CD14-positive monocyte (primary cell): Measurements from ENCODE around the gene RBM44. TPM values are rescaled to one million over a fixed set of nuclear protein-coding genes. Genes with fewer than 3 reads are reported as not detected.

Experiments used
- DNase-seq, 3 donors: peaks; one replicate each; pipeline ENCODE4 v3.0.0-alpha.2; 2011 to 2022
- H2AFZ ChIP-seq: 2 replicates; pipeline ENCODE4 v1.6.0; 2012; ENCODE audit warnings: mild to moderate bottlenecking, low read depth, low read length, inconsistent platforms; ENCODE audit not compliant: insufficient read depth, poor library complexity, severe bottlenecking
- H3K27ac ChIP-seq, 2 donors: 1 replicate in 1 of 2; 2 replicates in 1 of 2; pipeline ENCODE4 v1.5.1; 2012 to 2013; ENCODE audit warnings: low read length in 2 of 2, control low read depth in 1 of 2, inconsistent platforms in 1 of 2, low read depth in 1 of 2, mild to moderate bottlenecking in 1 of 2
- H3K27me3 ChIP-seq, 2 donors: one replicate each; pipeline versions ENCODE4 v1.6.0 to v1.6.1; 2011 to 2013; ENCODE audit warnings: low read length in 2 of 2; ENCODE audit not compliant: control insufficient read depth in 2 of 2, insufficient read depth in 2 of 2
- H3K36me3 ChIP-seq, 2 donors: replicated peaks in 1 of 2; 1 replicate in 1 of 2; 2 replicates in 1 of 2; pipeline versions ENCODE4 v1.5.1 to v1.6.1; 2012 to 2013; ENCODE audit warnings: low read length in 2 of 2, control low read depth in 1 of 2, inconsistent platforms in 1 of 2, mild to moderate bottlenecking in 1 of 2; ENCODE audit not compliant: insufficient read depth in 2 of 2, control insufficient read depth in 1 of 2
- H3K4me1 ChIP-seq, 2 donors: 1 replicate in 1 of 2; 2 replicates in 1 of 2; pipeline versions ENCODE4 v1.5.1 to v1.6.1; 2012 to 2013; ENCODE audit warnings: low read length in 2 of 2, control low read depth in 1 of 2, inconsistent platforms in 1 of 2, mild to moderate bottlenecking in 1 of 2, moderate library complexity in 1 of 2; ENCODE audit not compliant: insufficient read depth in 2 of 2, control insufficient read depth in 1 of 2
- H3K4me2 ChIP-seq: replicated peaks from 2 replicates; pipeline ENCODE3; 2012; ENCODE audit warnings: low read length, moderate library complexity, mild to moderate bottlenecking; ENCODE audit not compliant: poor library complexity, severe bottlenecking; ENCODE audit errors: extremely low read depth
- H3K4me3 ChIP-seq, 3 experiments: fragments of 200-600 bp in 1 of 3; sonication (generic) in 1 of 3; replicated peaks in 1 of 3; 1 replicate in 2 of 3; 2 replicates in 1 of 3; pipeline ENCODE4 v1.5.1; 2011 to 2013; ENCODE audit warnings: low read length in 3 of 3, mild to moderate bottlenecking in 3 of 3, control low read depth in 2 of 3, low read depth in 2 of 3, inconsistent platforms in 1 of 3, moderate library complexity in 1 of 3
- H3K79me2 ChIP-seq: 2 replicates; pipeline ENCODE4 v1.6.0; 2012; ENCODE audit warnings: mild to moderate bottlenecking, control low read depth, inconsistent platforms, low read length, moderate library complexity; ENCODE audit not compliant: insufficient read depth
- H3K9ac ChIP-seq: 2 replicates; pipeline ENCODE4 v1.6.0; 2017; ENCODE audit warnings: low read length, mild to moderate bottlenecking; ENCODE audit not compliant: insufficient read depth, poor library complexity, severe bottlenecking
- H3K9me3 ChIP-seq, 2 donors: replicated peaks in 1 of 2; 1 replicate in 1 of 2; 2 replicates in 1 of 2; pipeline versions ENCODE4 v1.5.1 to v1.6.1; 2012 to 2013; ENCODE audit warnings: low read length in 2 of 2, control low read depth in 1 of 2; ENCODE audit not compliant: control insufficient read depth in 1 of 2, insufficient read depth in 1 of 2
- H4K20me1 ChIP-seq: 2 replicates; pipeline ENCODE4 v1.6.0; 2012; ENCODE audit warnings: mild to moderate bottlenecking, low read length, control low read depth, moderate library complexity; ENCODE audit not compliant: insufficient read depth
- H3K27ac Mint-ChIP-seq, 7 donors: one replicate each; pipeline ENCODE4 v1.8.0; 2020; ENCODE audit warnings: mild to moderate bottlenecking in 7 of 7, mixed read lengths in 7 of 7, moderate library complexity in 6 of 7, inconsistent platforms in 2 of 7
- H3K27me3 Mint-ChIP-seq, 3 donors: one replicate each; pipeline ENCODE4 v1.8.0; 2021 to 2022; ENCODE audit warnings: low read depth in 3 of 3, mild to moderate bottlenecking in 3 of 3, mixed read lengths in 3 of 3, moderate library complexity in 3 of 3, inconsistent platforms in 1 of 3
- H3K36me3 Mint-ChIP-seq, 2 donors: one replicate each; pipeline ENCODE4 v1.8.0; 2020; ENCODE audit warnings: mixed read lengths in 2 of 2, inconsistent platforms in 1 of 2, mild to moderate bottlenecking in 1 of 2
- H3K4me1 Mint-ChIP-seq: one replicate; pipeline ENCODE4 v1.8.0; 2020; ENCODE audit warnings: mild to moderate bottlenecking, mixed read lengths
- H3K4me3 Mint-ChIP-seq, 2 donors: one replicate each; pipeline ENCODE4 v1.8.0; 2020; ENCODE audit warnings: mild to moderate bottlenecking in 2 of 2, mixed read lengths in 2 of 2, moderate library complexity in 1 of 2
- H3K9me3 Mint-ChIP-seq, 7 donors: one replicate each; pipeline ENCODE4 v1.8.0; 2020 to 2022; ENCODE audit warnings: mixed read lengths in 7 of 7, mild to moderate bottlenecking in 6 of 7, moderate library complexity in 6 of 7, inconsistent platforms in 2 of 7
- WGBS: methylation state at CpG from one replicate; pipeline ENCODE4 v1.1.5; 2013; ENCODE audit warnings: missing lambda C conversion rate; ENCODE audit not compliant: insufficient coverage; 5-methylcytosine and 5-hydroxymethylcytosine counted together
- intact Hi-C, 2 donors: fragments of 100-400 bp; cut with micrococcal nuclease; formaldehyde crosslinking; loops; one replicate each; pipeline versions ENCODE4 v1.15.0 to v1.15.1; 2023
- polyA plus RNA-seq, 3 donors: library from polyadenylated mRNA; depleted of rRNA in 1 of 3; unstranded in 2 of 3; stranded (reverse) in 1 of 3; fragments of 300-500 nt in 2 of 3; fragments of >200 nt in 1 of 3; fragmentation: Illumina TruSeq in 2 of 3; gene quantifications; 1 replicate in 2 of 3; 2 replicates in 1 of 3; pipeline ENCODE4 v1.2.3, GENCODE V29; 2012 to 2021
- TF ChIP-seq, protein P1 (sequence below): fragments of 200-600 bp; IDR thresholded peaks from one replicate; pipeline ENCODE4 v1.8.0; 2022; ENCODE audit warnings: antibody characterized with exemption, mild to moderate bottlenecking

RBM44 gene
- polyA plus RNA-seq, 3 donors: 0.07 to 1.5 TPM; not detected in 1

DNA sequence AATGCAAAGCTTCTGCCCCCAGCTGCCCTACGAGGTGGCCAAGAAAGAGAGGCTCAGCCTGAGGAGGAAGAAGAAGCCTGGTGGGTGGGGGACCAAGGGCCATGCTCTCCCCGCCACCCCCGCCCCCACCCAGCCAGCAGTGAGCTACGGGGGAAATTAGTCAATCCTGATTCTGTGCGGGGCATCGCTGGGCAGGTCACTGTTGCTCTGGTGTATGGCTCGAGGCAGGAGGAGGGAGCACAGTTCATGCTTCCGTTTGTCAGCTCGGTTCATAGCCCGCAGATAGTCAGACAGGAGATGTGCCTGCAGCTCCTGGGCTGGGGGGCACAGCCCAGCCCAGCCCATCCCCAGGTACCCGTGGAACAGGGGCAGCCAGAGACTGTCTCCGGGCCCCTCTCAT is 78.0 kb downstream of the RBM44 start:
- Histone ChIP-seq H3K27me3 (no peaks in the 10 kb centered on the region), H3K4me3 (no peak overlapping the region), H4K20me1 (no peaks in the 10 kb centered on the region), H2AFZ (no peak overlapping the region), H3K36me3 (no peaks in the 10 kb centered on the region), H3K27ac (no peak overlapping the region), H3K9me3 (no peaks in the 10 kb centered on the region), H3K9ac (no peak overlapping the region), H3K4me1 (no peaks in the 10 kb centered on the region), H3K4me2 (no peak overlapping the region), H3K79me2 (no peaks in the 10 kb centered on the region)
- H3K27me3 Mint-ChIP-seq: peaks cover 0 to 9% (median 6%) of the 10 kb centered on the region in 3 donors
- H3K9me3 Mint-ChIP-seq: peaks cover 0 to 2% (median 0%) of the 10 kb centered on the region in 7 donors
- H3K36me3 Mint-ChIP-seq: no peaks in the 10 kb centered on the region
- intact Hi-C loops: no loop called here
- DNase-seq: no peak
- H3K4me3 Mint-ChIP-seq: no peak overlapping the region
- TF ChIP-seq, protein P1, sequence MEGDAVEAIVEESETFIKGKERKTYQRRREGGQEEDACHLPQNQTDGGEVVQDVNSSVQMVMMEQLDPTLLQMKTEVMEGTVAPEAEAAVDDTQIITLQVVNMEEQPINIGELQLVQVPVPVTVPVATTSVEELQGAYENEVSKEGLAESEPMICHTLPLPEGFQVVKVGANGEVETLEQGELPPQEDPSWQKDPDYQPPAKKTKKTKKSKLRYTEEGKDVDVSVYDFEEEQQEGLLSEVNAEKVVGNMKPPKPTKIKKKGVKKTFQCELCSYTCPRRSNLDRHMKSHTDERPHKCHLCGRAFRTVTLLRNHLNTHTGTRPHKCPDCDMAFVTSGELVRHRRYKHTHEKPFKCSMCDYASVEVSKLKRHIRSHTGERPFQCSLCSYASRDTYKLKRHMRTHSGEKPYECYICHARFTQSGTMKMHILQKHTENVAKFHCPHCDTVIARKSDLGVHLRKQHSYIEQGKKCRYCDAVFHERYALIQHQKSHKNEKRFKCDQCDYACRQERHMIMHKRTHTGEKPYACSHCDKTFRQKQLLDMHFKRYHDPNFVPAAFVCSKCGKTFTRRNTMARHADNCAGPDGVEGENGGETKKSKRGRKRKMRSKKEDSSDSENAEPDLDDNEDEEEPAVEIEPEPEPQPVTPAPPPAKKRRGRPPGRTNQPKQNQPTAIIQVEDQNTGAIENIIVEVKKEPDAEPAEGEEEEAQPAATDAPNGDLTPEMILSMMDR: no peak
- peaks cover 2% of the 10 kb centered on the region for H3K4me1 Mint-ChIP-seq
- peak overlapping the region in 1 of 7 donors; percentile 68 for H3K27ac Mint-ChIP-seq
- WGBS: 63% methylated on average over 12 of the region's 12 CpGs

DNA sequence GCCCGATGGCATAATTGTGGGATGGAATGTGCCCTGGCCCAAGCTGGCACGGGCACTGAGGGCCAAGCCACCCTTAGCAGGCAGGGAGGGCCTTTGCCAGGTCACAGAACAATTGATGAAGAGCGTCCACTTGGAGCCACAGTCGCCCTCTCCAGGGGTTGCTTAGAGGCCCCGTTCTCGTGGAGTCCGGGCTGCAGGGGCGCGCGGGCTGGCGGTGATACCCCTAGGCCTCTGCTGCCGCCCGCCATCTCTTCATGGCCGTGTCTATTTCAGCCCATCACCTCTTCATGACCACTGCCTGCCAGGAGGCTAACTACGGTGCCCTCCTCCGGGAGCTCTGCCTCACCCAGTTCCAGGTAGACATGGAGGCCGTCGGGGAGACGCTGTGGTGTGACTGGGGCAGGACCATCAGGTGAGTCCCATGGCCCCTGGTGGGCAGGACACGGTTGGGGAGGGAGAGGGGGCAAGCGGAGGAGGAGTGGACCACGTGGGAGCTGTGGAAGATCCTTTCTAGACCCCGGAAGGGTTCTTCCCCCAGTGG is 78.4 kb downstream of the RBM44 start:
- Histone ChIP-seq H3K27ac (no peak overlapping the region), H3K4me1 (no peaks in the 10 kb centered on the region), H4K20me1 (no peaks in the 10 kb centered on the region), H3K27me3 (no peaks in the 10 kb centered on the region), H3K4me3 (no peak overlapping the region), H3K4me2 (no peak overlapping the region), H3K36me3 (no peaks in the 10 kb centered on the region), H2AFZ (no peak overlapping the region), H3K79me2 (no peaks in the 10 kb centered on the region), H3K9me3 (no peaks in the 10 kb centered on the region), H3K9ac (no peak overlapping the region)
- Mint-ChIP-seq H3K9me3 (no peaks in the 10 kb centered on the region), H3K36me3 (no peaks in the 10 kb centered on the region), H3K4me3 (no peak overlapping the region), H3K4me1 (peaks cover 2% of the 10 kb centered on the region), H3K27me3 (peaks cover 0 to 7% (median 6%) of the 10 kb centered on the region in 3 donors), H3K27ac (peak overlapping the region in 1 of 7 donors; percentile 68)
- TF ChIP-seq, protein P1: no peak
- DNase-seq: no peak
- intact Hi-C loops: no loop called here
- 92% methylated on average over 22 of the region's 23 CpGs for WGBS
